Stimulated activated CD8-positive, alpha-beta memory T cell treated with anti-CD3 and anti-CD28 coated beads, Interleukin-7, amount 100 ng/mL, for 1 hour (primary cell): ENCODE results near the gene TMEM135.
"Not testable (repeated sequence)": the region's sequence is repeated elsewhere in the genome, so short reads cannot be mapped to it uniquely, and the experiment has no call there.

Source experiments
- DNase-seq, 2 donors: peaks; one replicate each; pipeline ENCODE4 v3.0.0-alpha.2; 2020; ENCODE audit warnings: low read depth in 2 of 2

The TMEM135 gene

GRCh38 chr11:87020764-87021365 is 16.9 kb upstream of the TMEM135 start:
- no peak for DNase-seq

- DNase-seq = no peak
Observed at GRCh38 chr11:87022254-87022653, 15.5 kb upstream of the TMEM135 start.

GRCh38 chr11:87022738-87023137 is 15.0 kb upstream of the TMEM135 start:
- DNase-seq = no peak

GRCh38 chr11:87026415-87026814 is 11.3 kb upstream of the TMEM135 start:
- not testable (repeated sequence) for DNase-seq

GRCh38 chr11:87030458-87031054 is 7.2 kb upstream of the TMEM135 start:
- no peak for DNase-seq

GRCh38 chr11:87031433-87032170 is 6.1 kb upstream of the TMEM135 start:
- no peak for DNase-seq

GRCh38 chr11:87033561-87033960 is 4.2 kb upstream of the TMEM135 start:
- no peak for DNase-seq

GRCh38 chr11:87035976-87036583 is 1.7 kb upstream of the TMEM135 start:
- DNase-seq = no peak

- DNase-seq = no peak
Observed at GRCh38 chr11:87036756-87037449, 831 bp upstream of the TMEM135 start.

GRCh38 chr11:87038235-87038977 is 672 bp downstream of the TMEM135 start:
- DNase-seq = no peak

- DNase-seq = no peak
Observed at GRCh38 chr11:87039371-87039770, 1.6 kb downstream of the TMEM135 start.

- no peak for DNase-seq
Observed at GRCh38 chr11:87043894-87044293, 6.2 kb downstream of the TMEM135 start.

GRCh38 chr11:87046824-87047223 is 9.1 kb downstream of the TMEM135 start:
- DNase-seq = no peak

GRCh38 chr11:87056091-87056490 is 18.4 kb downstream of the TMEM135 start:
- DNase-seq = no peak

- no peak for DNase-seq
Observed at GRCh38 chr11:87057749-87058148, 20.0 kb downstream of the TMEM135 start.

GRCh38 chr11:87059596-87060390 is 22.1 kb downstream of the TMEM135 start:
- no peak for DNase-seq

- DNase-seq = no peak
Observed at GRCh38 chr11:87061766-87062165, 24.0 kb downstream of the TMEM135 start.

GRCh38 chr11:87063982-87064381 is 26.2 kb downstream of the TMEM135 start:
- DNase-seq = no peak

GRCh38 chr11:87072787-87073186 is 35.1 kb downstream of the TMEM135 start:
- no peak for DNase-seq

- no peak for DNase-seq
Observed at GRCh38 chr11:87076260-87076783, 38.6 kb downstream of the TMEM135 start.
